IPS-20b (cell line): ENCODE data around the gene COL21A1.
"Not testable (repeated sequence)": the region's sequence is repeated elsewhere in the genome, so short reads cannot be mapped to it uniquely, and the experiment has no call there.

Experiments
- H3K27ac ChIP-seq: one replicate; pipeline ENCODE4 v1.5.1; 2013; ENCODE audit warnings: low read length
- H3K27me3 ChIP-seq: 2 replicates; pipeline ENCODE4 v1.6.1; 2013; ENCODE audit warnings: mild to moderate bottlenecking, low read length, inconsistent platforms; ENCODE audit not compliant: insufficient read depth
- H3K36me3 ChIP-seq: 2 replicates; pipeline ENCODE4 v1.6.1; 2013; ENCODE audit warnings: low read depth, mild to moderate bottlenecking, inconsistent platforms, low read length, moderate library complexity; ENCODE audit not compliant: insufficient read depth
- H3K4me1 ChIP-seq: 2 replicates; pipeline ENCODE4 v1.6.1; 2013; ENCODE audit warnings: mild to moderate bottlenecking, control low read depth, inconsistent platforms, low read length, moderate library complexity; ENCODE audit not compliant: insufficient read depth
- H3K4me3 ChIP-seq: 2 replicates; pipeline ENCODE4 v1.5.1; 2013; ENCODE audit warnings: mild to moderate bottlenecking, low read length, inconsistent platforms
- H3K9ac ChIP-seq: 2 replicates; pipeline ENCODE4 v1.6.1; 2013; ENCODE audit warnings: low read depth, mild to moderate bottlenecking, inconsistent platforms, low read length, moderate library complexity
- H3K9me3 ChIP-seq: 2 replicates; pipeline ENCODE4 v1.6.1; 2013; ENCODE audit warnings: mild to moderate bottlenecking, low read depth, low read length, inconsistent platforms; ENCODE audit not compliant: insufficient read depth

Gene COL21A1

GRCh38 chr6:56022678-56023077, 224.7 kb downstream of the COL21A1 start:
- Histone ChIP-seq H3K4me1 (peaks cover 9% of the 10 kb centered on the region; the same call in 1 of the 2 replicates), H3K9me3 (no peaks in the 10 kb centered on the region), H3K4me3 (no peak overlapping the region), H3K36me3 (no peaks in the 10 kb centered on the region), H3K27me3 (no peaks in the 10 kb centered on the region), H3K27ac (no peak overlapping the region), H3K9ac (no peak overlapping the region)

GRCh38 chr6:56021943-56022342, 225.4 kb downstream of the COL21A1 start:
- H3K27ac ChIP-seq: no peak overlapping the region
- peaks cover 9% of the 10 kb centered on the region; the same call in 1 of the 2 replicates for H3K4me1 ChIP-seq
- no peaks in the 10 kb centered on the region for H3K9me3 ChIP-seq
- no peak overlapping the region for H3K9ac ChIP-seq
- no peaks in the 10 kb centered on the region for H3K27me3 ChIP-seq
- H3K36me3 ChIP-seq: no peaks in the 10 kb centered on the region
- H3K4me3 ChIP-seq: no peak overlapping the region

DNA sequence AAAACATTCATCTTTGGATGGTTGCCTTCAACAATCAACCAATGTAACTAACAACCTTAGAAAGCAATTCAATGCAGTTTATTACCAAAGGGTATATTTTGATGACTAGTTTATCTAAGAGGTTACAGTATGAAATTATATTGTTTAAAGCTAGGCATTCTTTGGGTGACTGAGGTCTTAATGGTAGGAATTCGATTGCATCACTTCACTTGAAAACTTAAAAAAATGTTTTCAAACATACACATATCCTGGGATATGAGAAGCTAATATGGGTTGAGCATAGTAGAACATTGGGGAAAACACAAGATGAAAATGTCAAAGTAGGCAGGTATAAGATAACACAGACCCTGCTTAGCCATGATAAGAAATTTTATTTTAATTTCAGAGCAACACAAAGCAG, 227.4 kb downstream of the COL21A1 start:
- Histone ChIP-seq H3K4me1 (peaks cover 9% of the 10 kb centered on the region; the same call in 1 of the 2 replicates), H3K27me3 (no peaks in the 10 kb centered on the region), H3K9me3 (no peaks in the 10 kb centered on the region), H3K36me3 (no peaks in the 10 kb centered on the region), H3K27ac (no peak overlapping the region), H3K9ac (no peak overlapping the region), H3K4me3 (no peak overlapping the region)

- no peak overlapping the region for H3K9ac ChIP-seq
- H3K27me3 ChIP-seq: no peaks in the 10 kb centered on the region
- H3K27ac ChIP-seq: no peak overlapping the region
- no peak overlapping the region for H3K4me3 ChIP-seq
- H3K36me3 ChIP-seq: no peaks in the 10 kb centered on the region
- H3K9me3 ChIP-seq: no peaks in the 10 kb centered on the region
- H3K4me1 ChIP-seq: peaks cover 8% of the 10 kb centered on the region; the same call in 1 of the 2 replicates
These were observed 230.2 kb downstream of the COL21A1 start for GRCh38 chr6:56017198-56017597.

DNA sequence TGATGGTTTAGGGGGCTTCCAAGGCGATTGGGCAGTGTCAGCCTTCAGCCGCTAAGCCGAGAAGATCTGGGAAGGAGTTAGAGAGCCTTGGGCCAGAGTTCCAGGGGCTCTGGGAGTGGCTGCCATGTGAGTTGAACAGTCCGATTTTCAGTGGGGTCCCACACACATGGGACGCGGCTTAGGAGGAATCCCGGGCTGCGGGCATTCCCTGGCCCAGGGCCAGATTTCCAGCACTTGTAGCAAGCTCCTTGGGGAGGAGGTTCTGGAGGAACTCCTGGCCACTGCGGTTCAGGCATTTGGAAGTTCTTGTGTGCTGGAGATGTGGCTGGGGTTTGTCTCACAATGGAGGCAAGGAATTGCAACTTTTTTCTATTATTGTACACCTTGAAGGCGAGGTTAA, 233.3 kb downstream of the COL21A1 start:
- not testable (repeated sequence) for H3K4me3 ChIP-seq, H3K4me1 ChIP-seq, H3K9me3 ChIP-seq, H3K9ac ChIP-seq, H3K27me3 ChIP-seq, H3K27ac ChIP-seq, H3K36me3 ChIP-seq

DNA sequence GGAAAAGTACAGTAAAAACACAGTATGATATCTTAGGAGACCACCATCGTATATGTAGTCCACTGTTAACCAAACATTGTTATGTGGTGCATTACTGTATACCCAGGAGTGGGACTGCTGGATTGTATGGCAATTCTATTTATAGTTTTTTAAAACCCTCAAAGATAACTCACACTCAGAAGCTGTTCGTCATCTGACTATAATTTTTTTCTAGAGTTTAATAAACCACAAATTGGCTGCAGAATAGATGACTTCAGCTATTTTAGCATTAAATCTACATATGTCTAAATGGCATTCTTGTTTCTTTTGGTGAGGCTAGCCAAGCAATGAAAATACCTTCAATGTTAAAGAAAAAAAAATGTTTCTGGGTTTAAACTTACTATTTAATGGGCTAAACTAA, 237.7 kb downstream of the COL21A1 start:
- Histone ChIP-seq H3K9ac (no peak overlapping the region), H3K27me3 (no peaks in the 10 kb centered on the region), H3K27ac (no peak overlapping the region), H3K4me3 (no peak overlapping the region), H3K9me3 (0 out of 2 replicates have a peak, but pooled peaks cover 3% of the 10 kb centered on the region), H3K4me1 (no peaks in the 10 kb centered on the region), H3K36me3 (no peaks in the 10 kb centered on the region)
